HG02759 (cell line): ENCODE results near the gene NPL.

Experiments
- ATAC-seq: cut with Tn5 transposase; IDR thresholded peaks from one replicate; pipeline ENCODE4 v1.9.1; 2021; ENCODE audit warnings: mild to moderate bottlenecking, moderate library complexity; ENCODE audit not compliant: unreplicated experiment

Gene NPL

DNA sequence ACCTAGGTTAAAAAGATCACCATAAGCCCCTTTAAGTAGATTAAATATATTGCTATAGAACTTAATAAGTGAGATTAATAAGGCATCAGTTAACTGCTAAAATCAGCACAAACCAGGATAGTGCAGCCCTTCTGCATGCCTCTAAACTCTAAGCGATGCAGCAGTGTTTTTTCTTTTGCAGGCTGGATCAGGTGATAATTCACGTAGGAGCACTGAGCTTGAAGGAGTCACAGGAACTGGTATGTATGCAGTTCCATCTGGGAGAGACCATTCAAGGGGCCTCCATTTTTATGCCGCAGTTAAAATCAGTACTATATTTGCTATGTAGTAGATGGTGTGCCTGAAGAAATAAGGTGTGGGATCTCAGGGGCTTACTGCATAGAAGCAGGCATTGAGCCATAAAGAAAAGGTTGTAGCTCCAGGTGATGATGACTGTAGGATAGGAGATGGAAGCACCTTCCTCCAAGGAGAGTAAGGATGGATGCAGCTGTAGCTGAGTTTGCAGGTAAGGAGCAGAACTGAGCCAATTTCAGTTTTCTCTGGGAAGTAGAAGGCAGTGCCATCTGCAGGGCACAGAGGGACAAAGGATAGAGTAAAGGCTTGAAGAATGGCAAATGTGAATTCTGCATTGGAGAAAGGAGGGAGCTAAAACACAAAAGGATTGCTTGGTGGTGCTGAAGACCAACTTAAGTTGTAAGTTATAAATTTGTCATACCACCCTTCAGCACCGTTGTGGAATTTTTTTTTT lies 22.6 kb downstream of the NPL start:
- ATAC-seq: no peak

DNA sequence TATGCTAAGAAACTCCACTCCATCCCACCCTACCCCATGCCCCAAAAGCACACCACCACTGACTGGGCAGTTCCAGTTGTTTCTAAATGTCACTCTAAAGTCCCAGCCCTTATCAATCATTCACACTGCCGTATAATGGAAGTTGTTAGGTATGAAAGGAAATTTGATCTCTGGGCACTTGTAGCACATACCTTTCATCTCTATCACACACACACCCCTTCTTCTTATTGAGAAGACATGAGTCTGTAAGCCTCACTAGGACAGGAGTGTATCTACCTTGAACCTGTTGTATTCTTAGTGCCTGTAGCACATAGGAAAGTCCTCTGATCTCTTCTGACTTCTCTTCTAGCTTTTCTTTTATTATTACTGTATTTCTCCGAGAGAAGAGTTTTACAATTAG lies 27.3 kb downstream of the NPL start:
- ATAC-seq: no peak

GRCh38 chr1:182817802-182818201 lies 28.2 kb downstream of the NPL start:
- ATAC-seq: no peak

- ATAC-seq: no peak
Observed at GRCh38 chr1:182823220-182823619, 33.6 kb downstream of the NPL start.

DNA sequence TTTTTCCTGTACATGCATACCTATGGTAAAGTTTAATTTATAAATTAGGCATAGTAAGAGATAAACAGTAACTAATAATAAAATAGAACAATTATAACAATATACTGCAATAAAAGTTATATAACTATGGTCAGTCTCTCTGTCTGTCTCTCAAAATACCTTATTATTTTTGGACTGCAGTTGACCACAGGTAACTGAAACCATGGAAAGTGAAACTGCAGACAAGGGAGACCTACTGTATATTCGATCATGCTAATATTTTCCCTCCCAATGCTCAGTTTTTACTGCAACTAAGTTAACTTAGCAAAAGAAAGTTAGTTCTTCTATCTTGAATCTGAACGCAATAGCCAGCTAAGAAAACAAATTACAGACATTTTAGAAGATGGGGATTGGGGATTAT lies 37.3 kb downstream of the NPL start:
- no peak for ATAC-seq

- ATAC-seq: peak; percentile 65
Observed at GRCh38 chr1:182829285-182829932, 39.8 kb downstream of the NPL start.

DNA sequence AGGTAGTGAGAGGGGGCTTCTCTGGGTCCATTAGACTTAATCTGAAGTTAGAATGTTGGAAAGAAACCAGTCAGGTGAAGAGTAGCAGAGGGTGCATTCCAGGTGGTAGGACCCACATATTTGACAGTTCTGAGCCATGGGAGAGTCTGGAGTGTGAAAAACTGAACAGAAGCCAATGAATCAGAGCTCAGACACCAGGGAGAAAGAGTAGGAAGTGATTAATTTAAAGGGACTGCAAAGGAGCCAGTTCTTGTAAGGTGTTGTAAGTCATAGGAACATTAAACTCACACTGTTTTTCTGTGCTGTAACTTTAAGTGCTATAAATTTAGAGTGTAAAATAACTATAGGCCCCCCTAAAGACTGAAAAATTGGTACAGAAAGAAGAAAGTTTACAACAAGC lies 43.7 kb downstream of the NPL start:
- no peak for ATAC-seq

DNA sequence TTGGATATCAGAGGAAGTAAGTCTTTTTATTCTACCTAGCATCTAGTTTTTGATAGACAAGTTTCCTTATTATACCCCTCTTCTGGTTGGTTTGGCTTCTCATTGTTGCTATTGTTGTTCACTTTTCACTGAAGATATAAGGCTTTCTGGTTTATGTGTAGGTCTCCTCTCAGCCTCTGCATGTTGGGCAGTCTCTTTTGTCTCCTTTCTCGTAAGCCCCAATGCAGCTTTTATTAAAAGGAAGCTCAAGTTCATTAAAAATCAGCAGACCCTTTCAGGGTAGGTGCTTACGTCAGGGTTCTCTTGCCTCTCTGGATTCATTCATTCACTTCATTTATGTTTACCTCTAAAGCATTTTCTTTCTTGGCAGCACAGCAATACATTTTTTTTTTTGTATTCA lies 44.8 kb downstream of the NPL start:
- ATAC-seq: no peak

DNA sequence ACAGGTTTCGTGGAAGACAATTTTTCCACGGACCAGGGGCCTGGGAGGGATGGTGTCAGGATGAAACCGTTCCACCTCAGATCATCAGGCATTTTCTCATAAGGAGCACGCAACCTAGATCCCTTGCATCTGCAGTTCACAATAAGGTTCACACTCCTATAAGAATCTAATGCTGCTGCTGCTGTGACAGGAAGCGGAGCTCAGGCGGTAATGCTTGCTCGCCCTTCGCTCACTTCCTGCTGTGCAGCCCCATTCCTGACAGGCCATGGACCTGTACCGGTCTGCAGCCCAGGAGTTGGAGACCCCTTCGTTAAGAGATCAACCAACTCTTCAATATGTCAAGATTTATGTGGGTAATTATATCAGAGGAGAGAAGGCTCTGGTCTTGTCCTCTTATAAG lies 46.2 kb downstream of the NPL start:
- no peak for ATAC-seq

GRCh38 chr1:182839209-182840066 lies 49.9 kb downstream of the NPL start, which contains the start of gene DHX9:
Gene DHX9, plus strand, starts transcription at chr1:182839347. Its CDS starts 3,220 bp downstream, at chr1:182842567.
- ATAC-seq: peak; percentile 82

DNA sequence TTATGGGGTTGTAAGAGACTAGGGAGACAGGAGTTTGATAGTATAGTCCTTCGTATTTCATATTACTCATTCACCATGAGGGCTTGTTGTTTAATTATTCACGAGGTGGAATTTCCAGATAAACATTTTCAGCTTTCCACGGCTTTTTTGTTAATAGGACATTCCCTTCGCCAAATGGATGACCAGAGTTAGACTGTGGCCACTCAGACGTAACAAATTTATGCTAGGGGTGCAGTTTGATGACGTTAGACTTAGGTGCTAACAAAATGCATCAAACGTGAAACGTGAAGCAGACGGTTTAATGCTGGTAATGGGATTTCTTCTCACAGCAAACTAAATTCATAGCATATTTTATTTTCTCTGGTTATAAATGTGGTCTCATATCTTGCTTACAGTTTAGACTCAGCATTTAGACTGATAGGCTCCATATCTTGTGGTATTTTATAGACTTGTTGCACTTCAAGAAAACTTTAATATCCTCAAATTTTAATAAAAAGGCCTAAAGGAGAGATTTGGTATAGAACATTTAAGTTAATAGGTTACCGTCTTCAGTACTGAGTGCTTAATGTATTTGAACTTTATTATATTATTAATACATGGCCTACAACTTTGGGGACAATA lies 51.9 kb downstream of the NPL start:
- ATAC-seq: no peak

- no peak for ATAC-seq
Observed at GRCh38 chr1:182842265-182842664, 52.7 kb downstream of the NPL start.

DNA sequence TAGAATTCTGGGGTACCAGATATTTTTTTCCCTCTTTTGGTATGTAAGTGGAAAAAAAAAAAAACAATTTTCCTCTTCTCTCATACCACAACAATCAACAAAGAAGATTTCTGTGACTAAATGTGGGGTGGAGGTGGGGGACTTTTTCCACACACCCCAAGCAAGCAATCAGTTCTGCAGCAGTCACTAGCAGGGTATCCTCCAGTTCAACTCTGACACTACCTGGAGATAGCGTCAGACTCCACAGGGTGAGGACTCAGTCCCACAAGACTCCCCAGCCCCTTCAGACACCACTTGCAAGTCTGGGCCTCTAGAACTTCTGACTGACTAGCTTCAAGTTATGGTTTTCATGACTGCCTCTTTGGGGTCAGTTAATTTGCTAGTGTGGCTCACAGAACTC lies 55.8 kb downstream of the NPL start:
- ATAC-seq: no peak

GRCh38 chr1:182845894-182846293 lies 56.3 kb downstream of the NPL start:
- ATAC-seq: no peak

DNA sequence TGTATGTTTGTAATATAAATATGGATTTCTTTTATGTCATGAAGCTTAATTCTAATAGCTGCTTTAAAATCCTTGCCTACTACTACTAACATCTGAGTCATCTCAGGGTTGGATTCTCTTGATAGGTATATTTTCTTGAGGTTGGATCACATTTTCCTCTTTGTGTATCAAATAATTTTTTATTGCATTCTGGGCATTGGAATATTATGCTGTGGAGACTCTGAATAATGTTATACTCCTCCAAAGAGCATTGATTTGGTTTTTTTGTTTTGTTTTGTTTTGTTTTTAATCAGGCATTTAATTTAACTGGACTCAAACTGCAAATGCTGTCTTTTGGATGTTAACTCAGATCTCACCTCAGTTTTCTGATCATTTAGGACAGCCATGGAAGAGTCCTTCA lies 57.5 kb downstream of the NPL start:
- no peak for ATAC-seq

DNA sequence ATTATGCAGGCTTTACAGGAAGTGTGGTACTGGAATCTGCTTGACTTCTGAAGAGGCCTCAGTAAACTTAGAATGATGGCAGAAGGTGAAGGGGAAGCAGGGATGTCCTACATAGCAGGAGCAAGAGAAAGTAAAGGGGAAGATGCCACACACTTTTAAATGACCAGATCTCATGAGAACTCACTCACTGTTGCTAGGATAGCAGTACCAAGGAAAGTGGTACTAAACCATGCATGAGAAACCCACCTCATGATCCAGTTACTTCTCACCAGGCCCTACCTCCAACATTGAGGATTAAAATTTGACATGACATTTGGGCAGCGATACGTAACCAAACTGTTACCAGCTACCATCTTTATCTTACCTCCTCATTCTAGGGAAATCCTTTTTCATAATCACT lies 59.2 kb downstream of the NPL start:
- no peak for ATAC-seq

- no peak for ATAC-seq
Observed at GRCh38 chr1:182850319-182850718, 60.7 kb downstream of the NPL start.

- ATAC-seq: no peak
Observed at GRCh38 chr1:182851825-182852224, 62.3 kb downstream of the NPL start.

- no peak for ATAC-seq
Observed at GRCh38 chr1:182855911-182856310, 66.3 kb downstream of the NPL start.

DNA sequence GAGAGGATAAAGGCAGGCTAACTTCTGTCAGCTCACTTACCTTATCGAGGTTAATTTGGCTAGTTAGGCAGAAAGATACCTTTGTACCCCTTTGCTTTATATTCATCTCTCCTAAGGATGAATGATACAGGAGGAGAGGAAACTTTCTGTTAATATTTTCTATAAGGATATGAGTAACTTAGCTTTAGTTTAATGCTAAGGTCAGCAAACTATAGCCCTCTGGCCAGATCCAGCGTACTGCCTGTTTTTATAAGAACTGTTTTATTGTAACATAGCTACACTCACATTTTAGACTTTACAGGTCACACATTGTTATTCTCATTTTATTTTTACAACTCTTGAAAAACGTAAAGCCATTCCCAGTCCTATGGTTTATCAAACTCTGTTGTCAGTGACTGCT lies 67.6 kb downstream of the NPL start:
- ATAC-seq: no peak

DNA sequence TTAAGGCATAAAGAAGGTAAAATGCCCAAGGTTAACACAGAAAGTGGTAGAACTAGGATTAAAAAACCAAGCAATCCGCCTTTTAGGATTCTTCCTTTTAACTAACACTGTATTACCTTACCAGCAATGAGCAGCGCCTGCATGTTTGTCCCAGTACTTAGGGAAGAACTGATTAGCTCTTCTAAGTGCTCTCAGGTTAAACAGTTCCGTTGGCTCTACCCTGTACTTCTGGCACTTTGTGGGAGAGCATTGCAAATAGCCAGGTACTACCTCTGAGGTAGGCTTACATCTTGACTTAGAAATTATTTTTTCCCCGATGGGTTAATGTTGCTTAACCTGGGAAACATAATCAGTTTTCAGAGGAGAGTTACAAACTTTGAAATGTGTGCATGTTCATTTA lies 71.1 kb downstream of the NPL start:
- ATAC-seq: no peak
